Measurements from ENCODE around the gene SPRR5.

SPRR5 gene

DNA sequence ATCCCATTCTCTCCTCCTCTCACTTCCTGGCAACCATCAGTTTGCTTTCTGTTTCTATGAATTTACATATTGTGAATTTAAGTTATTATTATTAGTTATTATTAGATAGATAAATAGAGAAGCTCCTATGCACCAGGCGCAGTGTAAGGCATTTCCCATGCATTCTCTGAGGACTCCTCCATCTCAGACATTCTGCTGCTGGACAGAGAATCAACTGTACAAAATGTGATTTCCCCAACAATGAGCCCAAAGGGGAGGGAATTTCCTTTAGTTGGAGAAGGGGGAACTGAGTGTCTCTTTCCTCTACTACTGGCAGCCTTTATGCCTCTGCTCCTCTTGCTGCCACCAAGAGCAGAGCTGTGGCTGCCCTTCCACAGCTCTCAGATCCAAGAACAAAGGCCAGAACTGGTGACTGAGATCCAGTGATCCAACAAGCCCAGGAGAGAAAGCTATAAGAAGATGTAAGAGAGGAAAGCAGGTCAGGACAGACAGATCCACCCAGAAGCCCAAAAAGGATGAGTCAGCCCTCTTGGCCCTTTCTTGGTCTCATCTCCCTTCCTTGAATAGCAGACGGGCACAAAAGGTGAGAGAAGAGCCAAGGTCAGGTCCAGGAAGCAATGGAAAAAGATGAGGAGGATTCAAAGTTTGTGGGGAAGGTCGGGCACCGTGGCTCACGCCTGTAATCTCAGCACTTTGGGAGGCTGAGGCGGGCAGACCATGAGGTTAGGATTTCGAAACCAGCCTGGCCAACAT, 42.1 kb upstream of the SPRR5 start:
- TF ChIP-seq TEAD4 (IDR thresholded peaks at IDR 0.05) (no peak), EGR1 (IDR thresholded peaks at IDR 0.05) (no peak), YY1 (IDR thresholded peaks at IDR 0.05; ENCODE audit: low read depth) (no peak), RAD21 (IDR thresholded peaks at IDR 0.05; ENCODE audit: low read depth) (no peak), MAX (IDR thresholded peaks at IDR 0.05) (no peak), USF1 (IDR thresholded peaks at IDR 0.05) (no peak), CREB1 (IDR thresholded peaks at IDR 0.05; ENCODE audit: low read depth) (no peak), NFIC (IDR thresholded peaks at IDR 0.05) (no peak), TAF1 (IDR thresholded peaks at IDR 0.05; ENCODE audit: low read depth) (no peak), EP300 (IDR thresholded peaks at IDR 0.05; ENCODE audit: borderline replicate concordance) (no peak), CEBPB (IDR thresholded peaks at IDR 0.05) (no peak), TCF12 (IDR thresholded peaks at IDR 0.05; ENCODE audit: low read depth) (no peak), FOXM1 (IDR thresholded peaks at IDR 0.05; ENCODE audit: borderline replicate concordance, low read depth) (no peak), ZBTB7A (IDR thresholded peaks at IDR 0.05; ENCODE audit: low read depth) (no peak)
- TF ChIP-seq, protein P1, sequence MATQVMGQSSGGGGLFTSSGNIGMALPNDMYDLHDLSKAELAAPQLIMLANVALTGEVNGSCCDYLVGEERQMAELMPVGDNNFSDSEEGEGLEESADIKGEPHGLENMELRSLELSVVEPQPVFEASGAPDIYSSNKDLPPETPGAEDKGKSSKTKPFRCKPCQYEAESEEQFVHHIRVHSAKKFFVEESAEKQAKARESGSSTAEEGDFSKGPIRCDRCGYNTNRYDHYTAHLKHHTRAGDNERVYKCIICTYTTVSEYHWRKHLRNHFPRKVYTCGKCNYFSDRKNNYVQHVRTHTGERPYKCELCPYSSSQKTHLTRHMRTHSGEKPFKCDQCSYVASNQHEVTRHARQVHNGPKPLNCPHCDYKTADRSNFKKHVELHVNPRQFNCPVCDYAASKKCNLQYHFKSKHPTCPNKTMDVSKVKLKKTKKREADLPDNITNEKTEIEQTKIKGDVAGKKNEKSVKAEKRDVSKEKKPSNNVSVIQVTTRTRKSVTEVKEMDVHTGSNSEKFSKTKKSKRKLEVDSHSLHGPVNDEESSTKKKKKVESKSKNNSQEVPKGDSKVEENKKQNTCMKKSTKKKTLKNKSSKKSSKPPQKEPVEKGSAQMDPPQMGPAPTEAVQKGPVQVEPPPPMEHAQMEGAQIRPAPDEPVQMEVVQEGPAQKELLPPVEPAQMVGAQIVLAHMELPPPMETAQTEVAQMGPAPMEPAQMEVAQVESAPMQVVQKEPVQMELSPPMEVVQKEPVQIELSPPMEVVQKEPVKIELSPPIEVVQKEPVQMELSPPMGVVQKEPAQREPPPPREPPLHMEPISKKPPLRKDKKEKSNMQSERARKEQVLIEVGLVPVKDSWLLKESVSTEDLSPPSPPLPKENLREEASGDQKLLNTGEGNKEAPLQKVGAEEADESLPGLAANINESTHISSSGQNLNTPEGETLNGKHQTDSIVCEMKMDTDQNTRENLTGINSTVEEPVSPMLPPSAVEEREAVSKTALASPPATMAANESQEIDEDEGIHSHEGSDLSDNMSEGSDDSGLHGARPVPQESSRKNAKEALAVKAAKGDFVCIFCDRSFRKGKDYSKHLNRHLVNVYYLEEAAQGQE (IDR thresholded peaks at IDR 0.05; ENCODE audit: low read depth): no peak

GRCh38 chr1:152906023-152906565, 40.9 kb upstream of the SPRR5 start:
- no peak for TF ChIP-seq USF1 (IDR thresholded peaks at IDR 0.05)
- no peak for TF ChIP-seq EP300 (IDR thresholded peaks at IDR 0.05; ENCODE audit: borderline replicate concordance)
- TF ChIP-seq TEAD4 (IDR thresholded peaks at IDR 0.05): no peak
- no peak for TF ChIP-seq TCF12 (IDR thresholded peaks at IDR 0.05; ENCODE audit: low read depth)
- TF ChIP-seq RAD21 (IDR thresholded peaks at IDR 0.05; ENCODE audit: low read depth): no peak
- TF ChIP-seq CEBPB (IDR thresholded peaks at IDR 0.05): no peak

- no peak for TF ChIP-seq CEBPB (IDR thresholded peaks at IDR 0.05)
- no peak for TF ChIP-seq MAX (IDR thresholded peaks at IDR 0.05)
- no peak for TF ChIP-seq FOXM1 (IDR thresholded peaks at IDR 0.05; ENCODE audit: borderline replicate concordance, low read depth)
Observed at GRCh38 chr1:152907686-152908601, 39.1 kb upstream of the SPRR5 start, which contains the start of gene IVL. Gene IVL, plus strand, starts transcription at chr1:152908546. Its CDS starts 1,252 bp downstream, at chr1:152909798.

GRCh38 chr1:152909206-152909605, 37.8 kb upstream of the SPRR5 start:
- TF ChIP-seq RAD21 (IDR thresholded peaks at IDR 0.05; ENCODE audit: low read depth): no peak
- TF ChIP-seq YY1 (IDR thresholded peaks at IDR 0.05; ENCODE audit: low read depth): no peak
- no peak for TF ChIP-seq ZBTB7A (IDR thresholded peaks at IDR 0.05; ENCODE audit: low read depth)
- TF ChIP-seq USF1 (IDR thresholded peaks at IDR 0.05): no peak
- no peak for TF ChIP-seq CEBPB (IDR thresholded peaks at IDR 0.05)
- TF ChIP-seq TAF1 (IDR thresholded peaks at IDR 0.05; ENCODE audit: low read depth): no peak

GRCh38 chr1:152912471-152912870, 34.5 kb upstream of the SPRR5 start:
- no peak for TF ChIP-seq CEBPB (IDR thresholded peaks at IDR 0.05)
- TF ChIP-seq TAF1 (IDR thresholded peaks at IDR 0.05; ENCODE audit: low read depth): no peak
- TF ChIP-seq EGR1 (IDR thresholded peaks at IDR 0.05): no peak
- TF ChIP-seq ZBTB7A (IDR thresholded peaks at IDR 0.05; ENCODE audit: low read depth): no peak
- TF ChIP-seq, protein P1 (IDR thresholded peaks at IDR 0.05; ENCODE audit: low read depth): no peak
- TF ChIP-seq EP300 (IDR thresholded peaks at IDR 0.05; ENCODE audit: borderline replicate concordance): no peak
- TF ChIP-seq NFIC (IDR thresholded peaks at IDR 0.05): no peak
- TF ChIP-seq YY1 (IDR thresholded peaks at IDR 0.05; ENCODE audit: low read depth): no peak
- no peak for TF ChIP-seq MAX (IDR thresholded peaks at IDR 0.05)
- no peak for TF ChIP-seq USF1 (IDR thresholded peaks at IDR 0.05)
- no peak for TF ChIP-seq TEAD4 (IDR thresholded peaks at IDR 0.05)
- TF ChIP-seq FOXM1 (IDR thresholded peaks at IDR 0.05; ENCODE audit: borderline replicate concordance, low read depth): no peak
